Keratinocyte (primary cell): ENCODE results near the gene CCNY.

ENCODE experiments used
- EZH2 ChIP-seq: IDR thresholded peaks from one replicate; pipeline ENCODE4 v1.6.1; 2012; ENCODE audit warnings: inconsistent platforms, mild to moderate bottlenecking, low read length, moderate library complexity
- TF ChIP-seq, protein P1 (sequence below), 3 experiments: IDR thresholded peaks in 1 of 3; conservative IDR thresholded peaks in 1 of 3; optimal IDR thresholded peaks in 1 of 3; 2 replicates in 2 of 3; 3 replicates in 1 of 3; pipeline versions ENCODE3 to v1.5.1; 2011; ENCODE audit warnings: low read length in 3 of 3, mild to moderate bottlenecking in 3 of 3, moderate library complexity in 2 of 3, control low read depth in 1 of 3, inconsistent platforms in 1 of 3; ENCODE audit not compliant: insufficient read depth in 2 of 3; ENCODE audit errors: extremely low read depth in 1 of 3

DNA sequence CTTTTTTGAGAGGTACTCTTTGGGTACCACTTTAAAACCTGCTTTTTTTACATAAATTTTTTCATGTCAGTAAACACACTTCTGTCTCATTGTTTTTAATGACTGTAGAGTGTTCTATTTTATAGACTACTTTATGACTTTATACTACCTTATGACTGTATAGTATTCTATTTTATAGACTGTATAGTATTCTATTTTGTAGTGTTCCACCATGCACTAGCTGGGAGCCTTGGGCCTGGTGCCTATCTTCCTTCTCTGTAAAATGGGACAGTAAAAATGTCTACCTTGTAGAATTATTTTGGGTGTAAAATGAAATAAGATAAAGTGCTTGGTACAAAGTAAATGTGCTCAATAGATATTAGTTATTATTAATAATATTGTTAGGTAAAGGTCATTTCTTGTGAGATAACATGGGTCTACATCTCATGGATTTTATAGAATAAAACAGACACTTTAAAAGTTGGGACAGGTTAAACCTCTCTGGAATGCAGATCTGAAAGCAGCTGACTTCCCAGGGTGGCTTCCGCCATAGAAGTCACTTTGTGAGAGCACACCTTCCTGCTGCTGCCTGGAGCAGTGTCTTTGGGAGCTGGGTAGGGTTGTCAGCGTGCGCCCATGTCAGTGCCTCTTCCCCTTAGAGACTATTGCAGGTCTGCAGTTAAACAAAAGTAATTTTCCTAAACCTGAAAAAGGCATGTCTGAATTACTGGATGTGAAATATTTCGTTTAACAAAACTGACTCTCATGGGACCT, 31.0 kb downstream of the CCNY start:
- no peak for TF ChIP-seq EZH2
- TF ChIP-seq, protein P1, sequence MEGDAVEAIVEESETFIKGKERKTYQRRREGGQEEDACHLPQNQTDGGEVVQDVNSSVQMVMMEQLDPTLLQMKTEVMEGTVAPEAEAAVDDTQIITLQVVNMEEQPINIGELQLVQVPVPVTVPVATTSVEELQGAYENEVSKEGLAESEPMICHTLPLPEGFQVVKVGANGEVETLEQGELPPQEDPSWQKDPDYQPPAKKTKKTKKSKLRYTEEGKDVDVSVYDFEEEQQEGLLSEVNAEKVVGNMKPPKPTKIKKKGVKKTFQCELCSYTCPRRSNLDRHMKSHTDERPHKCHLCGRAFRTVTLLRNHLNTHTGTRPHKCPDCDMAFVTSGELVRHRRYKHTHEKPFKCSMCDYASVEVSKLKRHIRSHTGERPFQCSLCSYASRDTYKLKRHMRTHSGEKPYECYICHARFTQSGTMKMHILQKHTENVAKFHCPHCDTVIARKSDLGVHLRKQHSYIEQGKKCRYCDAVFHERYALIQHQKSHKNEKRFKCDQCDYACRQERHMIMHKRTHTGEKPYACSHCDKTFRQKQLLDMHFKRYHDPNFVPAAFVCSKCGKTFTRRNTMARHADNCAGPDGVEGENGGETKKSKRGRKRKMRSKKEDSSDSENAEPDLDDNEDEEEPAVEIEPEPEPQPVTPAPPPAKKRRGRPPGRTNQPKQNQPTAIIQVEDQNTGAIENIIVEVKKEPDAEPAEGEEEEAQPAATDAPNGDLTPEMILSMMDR (optimal IDR thresholded peaks at IDR 0.05 in 1 of 3, IDR thresholded peaks at IDR 0.05 in 1 of 3, conservative IDR thresholded peaks at IDR 0.05 in 1 of 3; ENCODE audit: extremely low read depth in 1 of 3, insufficient read depth in 2 of 3, low read length in 3 of 3), result no peak
